SU-DHL-6 (cell line): ENCODE results near the gene E2F3.

ENCODE experiments used
- EZH2phosphoT487 ChIP-seq: fragments of 200-600 bp; sonication (generic), shearing (Covaris generic); conservative IDR thresholded peaks from 2 replicates; pipeline ENCODE4 v1.6.1; 2018; ENCODE audit warnings: mild to moderate bottlenecking, antibody characterized with exemption, low read length, moderate library complexity, mixed read lengths
- TF ChIP-seq, protein P1 (sequence below): fragments of 200-600 bp; sonication (generic); IDR thresholded peaks from one replicate; pipeline ENCODE4 v1.5.1; 2017; ENCODE audit warnings: antibody characterized with exemption, mild to moderate bottlenecking, low read length, moderate library complexity; ENCODE audit not compliant: insufficient read depth, poor library complexity, severe bottlenecking

DNA sequence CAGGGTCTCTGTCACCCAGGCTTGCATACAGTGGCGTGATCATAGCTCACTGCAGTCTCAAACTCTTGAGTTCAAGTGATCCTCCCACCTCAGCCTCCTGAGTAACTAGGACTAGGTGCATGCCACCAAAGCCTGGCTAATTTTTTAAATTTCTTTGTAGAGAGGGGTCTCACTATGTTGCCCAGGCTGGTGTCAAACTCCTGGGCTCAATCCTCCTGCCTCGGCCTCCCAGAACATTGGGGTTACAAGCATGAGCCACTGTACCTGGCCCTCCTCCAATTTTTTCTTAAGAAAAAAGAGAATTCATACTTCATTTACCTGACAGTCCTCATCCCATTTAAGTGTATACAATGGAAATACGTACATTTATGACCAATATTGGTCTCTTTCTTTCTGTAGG lies 37.9 kb downstream of the E2F3 start:
- TF ChIP-seq, protein P1, sequence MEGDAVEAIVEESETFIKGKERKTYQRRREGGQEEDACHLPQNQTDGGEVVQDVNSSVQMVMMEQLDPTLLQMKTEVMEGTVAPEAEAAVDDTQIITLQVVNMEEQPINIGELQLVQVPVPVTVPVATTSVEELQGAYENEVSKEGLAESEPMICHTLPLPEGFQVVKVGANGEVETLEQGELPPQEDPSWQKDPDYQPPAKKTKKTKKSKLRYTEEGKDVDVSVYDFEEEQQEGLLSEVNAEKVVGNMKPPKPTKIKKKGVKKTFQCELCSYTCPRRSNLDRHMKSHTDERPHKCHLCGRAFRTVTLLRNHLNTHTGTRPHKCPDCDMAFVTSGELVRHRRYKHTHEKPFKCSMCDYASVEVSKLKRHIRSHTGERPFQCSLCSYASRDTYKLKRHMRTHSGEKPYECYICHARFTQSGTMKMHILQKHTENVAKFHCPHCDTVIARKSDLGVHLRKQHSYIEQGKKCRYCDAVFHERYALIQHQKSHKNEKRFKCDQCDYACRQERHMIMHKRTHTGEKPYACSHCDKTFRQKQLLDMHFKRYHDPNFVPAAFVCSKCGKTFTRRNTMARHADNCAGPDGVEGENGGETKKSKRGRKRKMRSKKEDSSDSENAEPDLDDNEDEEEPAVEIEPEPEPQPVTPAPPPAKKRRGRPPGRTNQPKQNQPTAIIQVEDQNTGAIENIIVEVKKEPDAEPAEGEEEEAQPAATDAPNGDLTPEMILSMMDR: no peak
- no peak for TF ChIP-seq EZH2phosphoT487
